ENCODE data around the gene ELK4. TPM values are rescaled to one million over a fixed set of nuclear protein-coding genes. Genes with fewer than 3 reads are reported as not detected.
A peak's percentile ranks its signal among the peaks of the same experiment; 100 is the strongest.

The ELK4 gene
- total RNA-seq, 1 donor from 2014 or later: 37.2 TPM

DNA sequence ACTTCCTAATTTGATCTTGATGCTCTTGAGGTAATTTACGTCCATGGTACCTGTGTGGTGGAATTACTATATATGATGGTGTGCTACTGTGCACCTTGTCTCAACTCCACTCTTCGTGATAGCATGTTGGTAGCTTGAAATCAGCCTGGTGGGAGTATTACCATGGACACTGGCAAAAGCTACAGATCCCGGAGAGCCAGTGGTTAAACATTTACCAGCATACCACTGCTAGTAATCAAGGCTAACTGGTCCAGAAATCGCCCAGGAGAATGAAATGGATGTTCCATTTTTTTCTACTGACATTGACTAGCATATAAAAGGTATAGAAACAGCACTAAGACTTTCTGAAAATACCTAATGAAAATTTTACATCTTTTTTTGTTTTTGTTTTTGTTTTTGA lies 30.6 kb downstream of the ELK4 start:
- TF ChIP-seq, protein P1, sequence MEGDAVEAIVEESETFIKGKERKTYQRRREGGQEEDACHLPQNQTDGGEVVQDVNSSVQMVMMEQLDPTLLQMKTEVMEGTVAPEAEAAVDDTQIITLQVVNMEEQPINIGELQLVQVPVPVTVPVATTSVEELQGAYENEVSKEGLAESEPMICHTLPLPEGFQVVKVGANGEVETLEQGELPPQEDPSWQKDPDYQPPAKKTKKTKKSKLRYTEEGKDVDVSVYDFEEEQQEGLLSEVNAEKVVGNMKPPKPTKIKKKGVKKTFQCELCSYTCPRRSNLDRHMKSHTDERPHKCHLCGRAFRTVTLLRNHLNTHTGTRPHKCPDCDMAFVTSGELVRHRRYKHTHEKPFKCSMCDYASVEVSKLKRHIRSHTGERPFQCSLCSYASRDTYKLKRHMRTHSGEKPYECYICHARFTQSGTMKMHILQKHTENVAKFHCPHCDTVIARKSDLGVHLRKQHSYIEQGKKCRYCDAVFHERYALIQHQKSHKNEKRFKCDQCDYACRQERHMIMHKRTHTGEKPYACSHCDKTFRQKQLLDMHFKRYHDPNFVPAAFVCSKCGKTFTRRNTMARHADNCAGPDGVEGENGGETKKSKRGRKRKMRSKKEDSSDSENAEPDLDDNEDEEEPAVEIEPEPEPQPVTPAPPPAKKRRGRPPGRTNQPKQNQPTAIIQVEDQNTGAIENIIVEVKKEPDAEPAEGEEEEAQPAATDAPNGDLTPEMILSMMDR (IDR thresholded peaks at IDR 0.05): no peak
- Mint-ChIP-seq H3K27ac (ENCODE audit: unreplicated experiment) (no peak overlapping the region), H3K4me3 (ENCODE audit: unreplicated experiment) (no peak overlapping the region), H3K27me3 (ENCODE audit: low read depth) (no peaks in the 10 kb centered on the region), H3K36me3 (ENCODE audit: low read depth) (peaks cover 4% of the 10 kb centered on the region), H3K9me3 (ENCODE audit: low read depth) (no peaks in the 10 kb centered on the region), H3K4me1 (ENCODE audit: low read depth) (peaks cover 34% of the 10 kb centered on the region)
- no peak for DNase-seq (ENCODE audit: low spot score)

DNA sequence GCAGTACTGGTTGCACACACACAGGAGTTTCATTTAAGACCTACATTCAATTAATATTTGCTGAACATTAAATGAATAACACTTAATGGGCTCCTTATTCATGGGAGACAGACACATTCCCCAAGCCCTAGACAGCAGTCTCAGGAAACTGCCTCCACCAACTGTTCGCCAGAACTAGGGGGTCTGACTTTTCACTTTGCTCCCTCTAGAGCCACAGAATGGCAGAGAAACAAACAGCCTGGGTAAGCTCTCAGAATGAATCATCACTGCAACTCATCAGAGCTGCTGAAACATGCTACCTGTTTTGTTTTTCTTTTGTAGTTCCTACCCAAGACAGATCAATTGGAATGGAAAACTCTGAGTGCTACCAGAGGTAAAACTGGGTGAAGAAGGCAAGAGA lies 31.7 kb downstream of the ELK4 start:
- DNase-seq (ENCODE audit: low spot score): no peak
- TF ChIP-seq, protein P1 (IDR thresholded peaks at IDR 0.05): peak; percentile 45
- Mint-ChIP-seq H3K9me3 (ENCODE audit: low read depth) (no peaks in the 10 kb centered on the region), H3K27ac (ENCODE audit: unreplicated experiment) (peak overlapping the region; percentile 92), H3K4me3 (ENCODE audit: unreplicated experiment) (no peak overlapping the region), H3K4me1 (ENCODE audit: low read depth) (peaks cover 34% of the 10 kb centered on the region), H3K36me3 (ENCODE audit: low read depth) (peaks cover 4% of the 10 kb centered on the region), H3K27me3 (ENCODE audit: low read depth) (no peaks in the 10 kb centered on the region)

DNA sequence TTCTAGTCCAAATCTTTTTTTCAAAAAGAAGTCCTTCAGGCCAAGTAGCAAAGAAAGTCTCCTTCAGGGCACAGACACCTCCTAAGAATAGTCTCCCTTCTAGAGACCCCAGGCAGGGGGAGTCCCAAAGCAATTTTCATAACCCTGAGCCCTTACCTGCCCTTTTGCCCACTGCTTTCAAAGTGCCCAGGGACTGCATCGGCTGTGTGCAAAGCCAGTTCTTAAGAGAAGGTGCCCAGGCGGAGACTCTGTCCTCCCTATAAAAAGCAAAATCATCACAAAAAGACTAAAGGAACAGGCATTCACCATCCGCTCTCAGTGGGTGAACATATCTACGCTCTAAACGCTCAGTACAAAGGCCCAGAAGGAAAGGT lies 32.2 kb downstream of the ELK4 start:
- TF ChIP-seq, protein P1 (IDR thresholded peaks at IDR 0.05): no peak
- peaks cover 5% of the 10 kb centered on the region for H3K36me3 Mint-ChIP-seq (ENCODE audit: low read depth)
- peaks cover 34% of the 10 kb centered on the region for H3K4me1 Mint-ChIP-seq (ENCODE audit: low read depth)
- H3K27me3 Mint-ChIP-seq (ENCODE audit: low read depth): no peaks in the 10 kb centered on the region
- H3K4me3 Mint-ChIP-seq (ENCODE audit: unreplicated experiment): peak overlapping the region; percentile 8
- H3K27ac Mint-ChIP-seq (ENCODE audit: unreplicated experiment): peak overlapping the region; percentile 92
- no peaks in the 10 kb centered on the region for H3K9me3 Mint-ChIP-seq (ENCODE audit: low read depth)
- no peak for DNase-seq (ENCODE audit: low spot score)

DNA sequence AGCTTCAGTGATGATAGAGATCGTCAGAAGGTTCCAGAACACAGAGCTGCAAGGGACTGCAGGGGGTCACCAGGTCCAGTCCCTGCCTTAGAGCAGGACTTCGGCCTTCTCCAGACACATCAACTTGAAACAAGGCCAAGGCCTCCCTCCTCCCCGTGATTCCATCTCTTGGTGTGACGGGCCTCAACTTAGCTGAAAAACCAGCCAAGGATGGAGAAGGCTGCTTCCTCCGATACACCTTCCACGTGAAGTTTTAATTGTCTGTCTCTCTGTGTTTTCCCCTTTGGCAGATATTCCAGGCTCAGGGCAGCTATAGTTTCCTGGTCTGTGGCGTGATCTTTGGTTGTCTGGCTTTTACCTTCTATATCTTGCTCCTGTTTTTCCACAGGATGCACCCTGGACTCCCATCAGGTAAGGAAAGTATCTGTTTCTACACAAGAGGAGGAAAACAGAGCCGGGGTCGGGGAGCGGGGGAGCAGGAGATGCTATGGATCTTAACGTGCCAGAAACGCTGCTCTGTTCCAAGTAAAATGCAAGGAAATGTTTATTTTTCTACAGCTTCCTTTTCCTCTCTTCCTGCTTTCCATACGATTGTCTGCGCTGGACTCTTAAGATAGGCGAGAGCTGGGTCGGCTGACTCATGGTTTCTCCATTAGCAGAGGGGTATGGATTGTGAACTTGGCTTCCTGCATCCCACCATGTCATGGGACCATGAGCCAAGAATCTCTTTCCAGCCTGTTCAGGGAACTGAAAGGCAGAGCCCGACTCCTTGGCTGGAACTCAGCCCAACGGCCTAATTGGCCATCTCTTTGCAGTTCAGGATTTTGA lies 32.8 kb downstream of the ELK4 start:
- Mint-ChIP-seq H3K27me3 (ENCODE audit: low read depth) (no peaks in the 10 kb centered on the region), H3K4me3 (ENCODE audit: unreplicated experiment) (peak overlapping the region; percentile 8), H3K36me3 (ENCODE audit: low read depth) (peaks cover 3% of the 10 kb centered on the region), H3K27ac (ENCODE audit: unreplicated experiment) (peak overlapping the region; percentile 92), H3K4me1 (ENCODE audit: low read depth) (peaks cover 34% of the 10 kb centered on the region), H3K9me3 (ENCODE audit: low read depth) (no peaks in the 10 kb centered on the region)
- TF ChIP-seq, protein P1 (IDR thresholded peaks at IDR 0.05): no peak
- DNase-seq (ENCODE audit: low spot score): no peak

DNA sequence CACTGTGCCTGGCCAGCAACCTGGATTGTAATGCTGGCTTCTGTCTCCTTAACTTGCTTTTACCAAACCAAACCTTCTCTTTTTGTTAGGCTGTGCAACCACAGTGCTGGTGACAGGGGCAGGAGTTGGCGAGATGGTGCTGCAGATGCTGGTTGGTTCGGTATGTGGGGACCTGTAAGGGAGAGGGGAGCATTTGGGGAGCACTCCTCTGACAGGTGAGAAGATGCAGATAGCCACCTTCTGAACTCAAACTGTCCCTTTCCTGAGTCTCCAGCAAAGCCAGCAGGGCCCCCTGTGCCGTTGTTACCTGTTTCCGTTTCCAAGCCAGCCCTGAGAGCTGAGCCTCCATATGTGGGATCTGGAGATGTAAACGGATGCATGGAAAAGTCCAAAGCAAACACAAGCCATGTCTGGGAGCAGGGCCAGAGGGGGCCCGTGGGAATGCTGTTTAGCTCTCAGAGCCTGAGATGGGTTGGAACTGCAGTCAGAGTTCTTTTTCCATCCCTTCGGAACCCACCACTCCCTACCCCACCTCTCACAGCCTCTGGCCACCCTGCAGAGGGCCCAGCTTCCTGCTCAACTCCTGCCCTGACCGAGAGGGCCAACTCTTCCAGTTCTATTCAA lies 34.0 kb downstream of the ELK4 start:
- Mint-ChIP-seq H3K9me3 (ENCODE audit: low read depth) (no peaks in the 10 kb centered on the region), H3K27me3 (ENCODE audit: low read depth) (no peaks in the 10 kb centered on the region), H3K4me1 (ENCODE audit: low read depth) (peaks cover 34% of the 10 kb centered on the region), H3K27ac (ENCODE audit: unreplicated experiment) (peak overlapping the region; percentile 74), H3K36me3 (ENCODE audit: low read depth) (peaks cover 1% of the 10 kb centered on the region), H3K4me3 (ENCODE audit: unreplicated experiment) (no peak overlapping the region)
- TF ChIP-seq, protein P1 (IDR thresholded peaks at IDR 0.05): no peak
- no peak for DNase-seq (ENCODE audit: low spot score)
